Transverse colon (tissue), 3 donors: ENCODE data around the gene COL23A1.

Experiments
- EP300 ChIP-seq: sonication (generic); formaldehyde crosslinking; IDR thresholded peaks from one replicate; pipeline ENCODE4 v1.6.1; 2017; ENCODE audit warnings: antibody characterized with exemption, low read depth
- POLR2A ChIP-seq: fragments of 450-650 bp; IDR thresholded peaks from one replicate; pipeline ENCODE4 v1.6.1; 2016; ENCODE audit warnings: antibody characterized with exemption, mild to moderate bottlenecking, moderate library complexity
- TF ChIP-seq, protein P1 (sequence below), 5 experiments: fragments of 200-600 bp in 3 of 5; fragments of 450-650 bp in 2 of 5; sonication (generic) in 3 of 5; IDR thresholded peaks; 1 replicate in 2 of 5; 2 replicates in 3 of 5; pipeline ENCODE4 v1.5.1; 2016 to 2017; ENCODE audit warnings: antibody characterized with exemption in 5 of 5, inconsistent platforms in 3 of 5, mild to moderate bottlenecking in 2 of 5, moderate library complexity in 1 of 5

DNA sequence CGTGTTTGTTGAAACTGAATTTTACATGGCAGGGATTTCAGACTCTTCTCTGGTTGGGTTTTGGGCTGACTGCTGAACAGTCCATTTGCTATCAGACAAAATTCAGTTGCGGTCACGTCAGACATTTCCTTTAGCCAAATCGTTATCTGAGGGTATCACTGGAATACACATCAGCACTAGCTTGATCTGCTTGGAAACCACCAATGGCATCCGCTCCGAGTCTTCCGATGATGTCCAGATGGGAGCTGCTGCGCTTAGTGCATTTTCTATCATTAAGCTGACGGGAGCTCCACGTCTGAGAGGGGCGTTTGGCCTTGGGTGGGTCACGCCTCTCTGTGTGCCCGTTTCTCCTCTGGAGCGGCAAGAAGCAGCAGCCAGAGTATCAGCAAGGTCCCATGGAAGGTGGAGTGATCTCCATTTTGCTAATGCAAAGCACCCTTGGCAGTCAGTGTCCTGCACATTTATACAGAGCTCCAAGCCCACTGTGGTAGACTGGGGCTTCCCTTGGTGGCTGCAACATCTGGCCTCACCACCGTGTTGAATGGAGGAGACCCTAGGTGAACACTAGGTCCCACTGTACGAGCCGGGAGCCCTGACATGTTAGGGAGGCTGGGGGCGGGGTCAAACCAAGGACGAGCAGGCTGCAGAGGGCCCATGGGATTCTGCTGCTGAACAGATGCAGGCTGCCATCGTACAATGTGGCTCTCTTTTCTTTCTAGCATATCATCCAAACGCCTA is 223.0 kb downstream of the COL23A1 start:
- TF ChIP-seq POLR2A (no peak), EP300 (no peak)
- TF ChIP-seq, protein P1, sequence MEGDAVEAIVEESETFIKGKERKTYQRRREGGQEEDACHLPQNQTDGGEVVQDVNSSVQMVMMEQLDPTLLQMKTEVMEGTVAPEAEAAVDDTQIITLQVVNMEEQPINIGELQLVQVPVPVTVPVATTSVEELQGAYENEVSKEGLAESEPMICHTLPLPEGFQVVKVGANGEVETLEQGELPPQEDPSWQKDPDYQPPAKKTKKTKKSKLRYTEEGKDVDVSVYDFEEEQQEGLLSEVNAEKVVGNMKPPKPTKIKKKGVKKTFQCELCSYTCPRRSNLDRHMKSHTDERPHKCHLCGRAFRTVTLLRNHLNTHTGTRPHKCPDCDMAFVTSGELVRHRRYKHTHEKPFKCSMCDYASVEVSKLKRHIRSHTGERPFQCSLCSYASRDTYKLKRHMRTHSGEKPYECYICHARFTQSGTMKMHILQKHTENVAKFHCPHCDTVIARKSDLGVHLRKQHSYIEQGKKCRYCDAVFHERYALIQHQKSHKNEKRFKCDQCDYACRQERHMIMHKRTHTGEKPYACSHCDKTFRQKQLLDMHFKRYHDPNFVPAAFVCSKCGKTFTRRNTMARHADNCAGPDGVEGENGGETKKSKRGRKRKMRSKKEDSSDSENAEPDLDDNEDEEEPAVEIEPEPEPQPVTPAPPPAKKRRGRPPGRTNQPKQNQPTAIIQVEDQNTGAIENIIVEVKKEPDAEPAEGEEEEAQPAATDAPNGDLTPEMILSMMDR (IDR thresholded peaks at IDR 0.05) = no peak
